OCI-LY7 (cell line): Measurements from ENCODE around the gene GID8.

ENCODE experiments used
- EZH2phosphoT487 ChIP-seq: fragments of 200-600 bp; sonication (generic); IDR thresholded peaks from 2 replicates; pipeline ENCODE4 v1.6.1; 2018; ENCODE audit warnings: low read depth, borderline replicate concordance, mild to moderate bottlenecking, mixed run types, antibody characterized with exemption, low read length, moderate library complexity, mixed read lengths
- TF ChIP-seq, protein P1 (sequence below): fragments of 200-600 bp; sonication (generic); conservative IDR thresholded peaks from 2 replicates; pipeline ENCODE4 v1.5.1; 2014; ENCODE audit warnings: mild to moderate bottlenecking, antibody characterized with exemption, low read length, moderate library complexity, mixed read lengths

DNA sequence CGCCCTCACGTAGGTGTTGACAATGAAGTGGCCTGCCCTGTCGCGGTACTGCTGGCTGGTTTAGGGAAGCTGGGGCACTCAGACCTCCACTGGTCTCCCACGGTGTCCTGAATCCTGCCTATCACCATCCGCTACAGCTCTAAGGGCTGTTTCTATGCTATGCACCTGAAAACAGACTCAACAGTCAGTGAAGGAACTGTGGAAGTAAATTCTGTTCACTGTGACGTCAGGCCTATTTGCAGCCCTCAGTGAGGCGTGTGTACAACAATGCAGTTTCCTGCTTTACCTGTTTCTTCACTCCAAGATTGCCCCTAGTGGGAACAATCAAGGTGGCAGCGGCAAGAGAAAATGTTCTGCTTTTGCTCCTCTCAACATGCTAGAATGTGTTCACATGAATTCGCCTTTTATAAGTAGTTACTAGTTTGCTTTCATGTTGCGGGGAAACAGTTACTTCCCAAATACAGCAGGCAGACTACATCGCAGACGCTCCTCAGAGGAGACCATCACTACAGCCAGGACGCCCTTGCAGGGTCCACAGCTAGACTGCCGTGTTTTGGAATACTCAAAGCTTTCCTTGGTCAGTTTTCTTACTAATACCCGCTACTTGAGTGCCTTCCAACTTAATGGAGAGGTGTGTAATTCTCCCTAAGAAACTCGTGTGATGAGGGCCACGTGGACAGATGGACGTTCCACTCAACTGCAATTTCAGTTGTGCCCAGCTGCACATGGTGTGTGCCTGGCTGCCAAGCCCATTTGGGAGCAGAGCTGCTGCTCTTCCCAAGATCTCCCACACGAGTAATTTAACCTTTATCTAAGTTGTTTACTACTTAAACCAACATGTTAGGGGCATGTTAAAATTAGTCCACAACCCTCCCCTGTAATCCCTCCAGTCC is 37.0 kb upstream of the GID8 start:
- TF ChIP-seq, protein P1, sequence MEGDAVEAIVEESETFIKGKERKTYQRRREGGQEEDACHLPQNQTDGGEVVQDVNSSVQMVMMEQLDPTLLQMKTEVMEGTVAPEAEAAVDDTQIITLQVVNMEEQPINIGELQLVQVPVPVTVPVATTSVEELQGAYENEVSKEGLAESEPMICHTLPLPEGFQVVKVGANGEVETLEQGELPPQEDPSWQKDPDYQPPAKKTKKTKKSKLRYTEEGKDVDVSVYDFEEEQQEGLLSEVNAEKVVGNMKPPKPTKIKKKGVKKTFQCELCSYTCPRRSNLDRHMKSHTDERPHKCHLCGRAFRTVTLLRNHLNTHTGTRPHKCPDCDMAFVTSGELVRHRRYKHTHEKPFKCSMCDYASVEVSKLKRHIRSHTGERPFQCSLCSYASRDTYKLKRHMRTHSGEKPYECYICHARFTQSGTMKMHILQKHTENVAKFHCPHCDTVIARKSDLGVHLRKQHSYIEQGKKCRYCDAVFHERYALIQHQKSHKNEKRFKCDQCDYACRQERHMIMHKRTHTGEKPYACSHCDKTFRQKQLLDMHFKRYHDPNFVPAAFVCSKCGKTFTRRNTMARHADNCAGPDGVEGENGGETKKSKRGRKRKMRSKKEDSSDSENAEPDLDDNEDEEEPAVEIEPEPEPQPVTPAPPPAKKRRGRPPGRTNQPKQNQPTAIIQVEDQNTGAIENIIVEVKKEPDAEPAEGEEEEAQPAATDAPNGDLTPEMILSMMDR = no peak
- no peak for TF ChIP-seq EZH2phosphoT487
